ENCODE measurements around the gene DHX8. TPM values are rescaled to one million over a fixed set of nuclear protein-coding genes. Genes with fewer than 3 reads are reported as not detected.

Gene DHX8
- total and polyA plus RNA-seq, 2 donors from 2014 or later: 28.7 to 53.9 TPM

- Histone ChIP-seq H3K27me3 (ENCODE audit: control insufficient read depth, insufficient read depth, low read length) (no peaks in the 10 kb centered on the region), H3K9ac (ENCODE audit: low read length in 3 of 3) (no peak overlapping the region), H3K4me1 (ENCODE audit: control insufficient read depth in 2 of 3, insufficient read depth in 2 of 3, low read depth in 1 of 3, low read length in 3 of 3) (no peaks in the 10 kb centered on the region), H3K27ac (ENCODE audit: low read depth in 2 of 2, low read length in 2 of 2) (no peak overlapping the region), H3K4me3 (ENCODE audit: low read length in 3 of 3) (no peak overlapping the region), H3K9me3 (ENCODE audit: control insufficient read depth in 2 of 3, insufficient read depth in 1 of 3, low read length in 3 of 3) (no peaks in the 10 kb centered on the region), H3K36me3 (ENCODE audit: control insufficient read depth in 2 of 3, insufficient read depth in 3 of 3, low read length in 3 of 3) (peaks cover 11 to 58% (median 44%) of the 10 kb centered on the region in 3 donors)
- no peak for TF ChIP-seq CTCF (IDR thresholded peaks at IDR 0.05; ENCODE audit: borderline replicate concordance, extremely low read depth, insufficient read depth)
- intact Hi-C loops (cut with DNase I): loop anchor here (10.0 kb wide), 1 partner anchor 59 kb away; no protein-coding TSS in a partner anchor
- FAIRE-seq: no peak
- DNase-seq: no peak
Measured at GRCh38 chr17:43515656-43516055, 31.9 kb downstream of the DHX8 start.

GRCh38 chr17:43517161-43517560, 33.4 kb downstream of the DHX8 start:
- H3K9ac ChIP-seq (ENCODE audit: low read length in 3 of 3): no peak overlapping the region

GRCh38 chr17:43517615-43518386, 34.0 kb downstream of the DHX8 start:
- H3K36me3 ChIP-seq (ENCODE audit: control insufficient read depth in 2 of 3, insufficient read depth in 3 of 3, low read length in 3 of 3): peaks cover 22 to 67% (median 50%) of the 10 kb centered on the region in 3 donors
- FAIRE-seq: no peak

More at GRCh38 chr17:43517161-43517560, 33.4 kb downstream of the DHX8 start:
- H3K9me3 ChIP-seq (ENCODE audit: control insufficient read depth in 2 of 3, insufficient read depth in 1 of 3, low read length in 3 of 3): no peaks in the 10 kb centered on the region
- intact Hi-C loops (cut with DNase I): loop anchor here (10.0 kb wide), 1 partner anchor 58 kb away; no protein-coding TSS in a partner anchor
- no peak for TF ChIP-seq CTCF (IDR thresholded peaks at IDR 0.05; ENCODE audit: borderline replicate concordance, extremely low read depth, insufficient read depth)
- no peak for DNase-seq
- H3K36me3 ChIP-seq (ENCODE audit: control insufficient read depth in 2 of 3, insufficient read depth in 3 of 3, low read length in 3 of 3): peaks cover 22 to 71% (median 54%) of the 10 kb centered on the region in 3 donors
- no peak overlapping the region for H3K4me3 ChIP-seq (ENCODE audit: low read length in 3 of 3)
- H3K4me1 ChIP-seq (ENCODE audit: control insufficient read depth in 2 of 3, insufficient read depth in 2 of 3, low read depth in 1 of 3, low read length in 3 of 3): no peaks in the 10 kb centered on the region
- no peak overlapping the region for H3K27ac ChIP-seq (ENCODE audit: low read depth in 2 of 2, low read length in 2 of 2)
- FAIRE-seq: no peak
- H3K27me3 ChIP-seq (ENCODE audit: control insufficient read depth, insufficient read depth, low read length): no peaks in the 10 kb centered on the region

More at GRCh38 chr17:43517615-43518386, 34.0 kb downstream of the DHX8 start:
- Histone ChIP-seq H3K9me3 (ENCODE audit: control insufficient read depth in 2 of 3, insufficient read depth in 1 of 3, low read length in 3 of 3) (no peaks in the 10 kb centered on the region), H3K27ac (ENCODE audit: low read depth in 2 of 2, low read length in 2 of 2) (no peak overlapping the region), H3K4me3 (ENCODE audit: low read length in 3 of 3) (no peak overlapping the region), H3K9ac (ENCODE audit: low read length in 3 of 3) (no peak overlapping the region), H3K4me1 (ENCODE audit: control insufficient read depth in 2 of 3, insufficient read depth in 2 of 3, low read depth in 1 of 3, low read length in 3 of 3) (no peaks in the 10 kb centered on the region), H3K27me3 (ENCODE audit: control insufficient read depth, insufficient read depth, low read length) (no peaks in the 10 kb centered on the region)
- no peak for DNase-seq
- intact Hi-C loops (cut with DNase I): loop anchor here (10.0 kb wide), 1 partner anchor 57 kb away; no protein-coding TSS in a partner anchor
- no peak for TF ChIP-seq CTCF (IDR thresholded peaks at IDR 0.05; ENCODE audit: borderline replicate concordance, extremely low read depth, insufficient read depth)

Data from kidney (tissue), 14 donors.